Gastroesophageal sphincter (tissue), 4 donors: ENCODE results near the gene PHLPP1. TPM values are rescaled to one million over a fixed set of nuclear protein-coding genes. Genes with fewer than 3 reads are reported as not detected.

Source experiments
- ATAC-seq: fragments of 150-250 bp; one replicate; pipeline ENCODE4 v1.9.1; 2016; ENCODE audit warnings: mild to moderate bottlenecking, moderate library complexity
- H3K27ac ChIP-seq, 4 donors: fragments of 200-600 bp; sonication (generic) in 3 of 4; 1 replicate in 3 of 4; 2 replicates in 1 of 4; pipeline ENCODE4 v1.5.1; 2016 to 2019
- H3K27me3 ChIP-seq: fragments of 200-600 bp; sonication (generic); one replicate; pipeline ENCODE4 v1.5.1; 2019
- H3K36me3 ChIP-seq, 2 donors: fragments of 200-600 bp; sonication (generic); one replicate each; pipeline ENCODE4 v1.5.1; 2019; ENCODE audit warnings: control low read depth in 1 of 2
- H3K4me1 ChIP-seq, 3 donors: fragments of 200-600 bp; sonication (generic); 1 replicate in 2 of 3; 2 replicates in 1 of 3; pipeline ENCODE4 v1.5.1; 2016 to 2019; ENCODE audit warnings: control low read depth in 2 of 3
- H3K4me3 ChIP-seq, 2 donors: fragments of 200-600 bp; sonication (generic); one replicate each; pipeline ENCODE4 v1.5.1; 2019; ENCODE audit warnings: mild to moderate bottlenecking in 1 of 2, moderate library complexity in 1 of 2
- H3K9me3 ChIP-seq, 3 donors: fragments of 200-600 bp; sonication (generic); one replicate each; pipeline ENCODE4 v1.5.1; 2017 to 2019; ENCODE audit warnings: control low read depth in 2 of 3
- CTCF ChIP-seq, 4 experiments: fragments of 200-600 bp in 2 of 4; fragments of 450-650 bp in 2 of 4; sonication (generic) in 1 of 4; IDR thresholded peaks; one replicate each; pipeline ENCODE4 v1.5.1; 2017 to 2019; ENCODE audit warnings: antibody characterized with exemption in 4 of 4, mild to moderate bottlenecking in 2 of 4, moderate library complexity in 2 of 4
- EP300 ChIP-seq: sonication (generic); formaldehyde crosslinking; IDR thresholded peaks from one replicate; pipeline ENCODE4 v1.6.1; 2017; ENCODE audit warnings: antibody characterized with exemption, mild to moderate bottlenecking
- POLR2A ChIP-seq, 2 donors: fragments of 450-650 bp; IDR thresholded peaks; one replicate each; pipeline ENCODE4 v1.6.1; 2017; ENCODE audit warnings: antibody characterized with exemption in 2 of 2, mild to moderate bottlenecking in 2 of 2, moderate library complexity in 1 of 2
- POLR2AphosphoS5 ChIP-seq: sonication (generic); formaldehyde crosslinking; IDR thresholded peaks from one replicate; pipeline ENCODE4 v1.6.1; 2017; ENCODE audit warnings: antibody characterized with exemption
- WGBS, 2 donors: methylation state at CpG; one replicate each; pipeline ENCODE4 v1.1.5; 2018; ENCODE audit warnings: low coverage in 1 of 2; 5-methylcytosine and 5-hydroxymethylcytosine counted together
- total RNA-seq, 4 donors: library from RNA; depleted of rRNA; stranded (reverse); fragments of >200 nt; gene quantifications; one replicate each; pipeline ENCODE4 v1.1.0, GENCODE V29; 2016

Gene PHLPP1
- total RNA-seq, 4 donors from 2014 or later: 10.8 to 19.1 (median 16.3) TPM

DNA sequence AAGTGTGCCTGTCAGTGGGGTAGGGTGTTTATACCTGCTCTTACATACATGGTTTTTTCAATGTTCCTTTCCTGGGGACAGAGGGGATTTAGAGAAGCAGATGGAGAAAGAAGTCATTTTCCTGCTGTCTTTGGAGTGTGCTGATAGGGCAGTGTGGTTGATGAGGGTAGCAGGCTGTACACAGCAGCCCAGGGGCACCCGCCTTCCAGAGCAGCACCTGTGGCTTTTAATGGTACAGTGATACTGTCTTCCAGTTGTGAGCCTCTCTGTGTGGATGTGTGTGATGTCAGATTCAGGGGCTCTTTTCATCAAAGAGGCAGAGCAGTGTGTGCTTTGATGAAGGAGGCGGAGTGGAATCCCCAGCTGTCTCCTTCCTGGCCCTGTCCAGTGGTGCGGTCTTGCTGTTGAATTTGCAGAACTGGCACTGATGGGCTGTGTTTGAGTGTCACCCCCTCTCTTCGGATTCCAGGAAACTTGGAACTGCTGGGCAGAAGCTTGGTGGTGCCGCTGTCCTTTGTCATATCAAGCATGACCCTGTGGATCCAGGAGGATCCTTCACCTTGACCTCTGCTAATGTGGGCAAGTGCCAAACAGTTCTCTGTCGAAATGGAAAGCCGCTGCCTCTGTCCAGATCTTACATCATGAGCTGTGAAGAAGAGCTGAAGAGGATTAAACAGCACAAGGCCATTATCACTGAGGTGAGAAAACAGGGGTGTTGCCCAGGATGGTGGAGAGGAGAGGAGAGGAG lies 259.8 kb downstream of the PHLPP1 start:
- Histone ChIP-seq H3K27me3 (no peaks in the 10 kb centered on the region), H3K4me1 (no peaks in the 10 kb centered on the region), H3K9me3 (no peaks in the 10 kb centered on the region), H3K27ac (no peak overlapping the region), H3K36me3 (peaks cover 0 to 65% of the 10 kb centered on the region in 2 donors), H3K4me3 (no peak overlapping the region)
- no peak for ATAC-seq
- WGBS, 2 donors: 90 to 100% methylated on average over 2 of the region's 7 CpGs
- no peak for TF ChIP-seq POLR2AphosphoS5
- TF ChIP-seq EP300: no peak
- no peak for TF ChIP-seq CTCF (IDR thresholded peaks at IDR 0.05)
- TF ChIP-seq POLR2A (IDR thresholded peaks at IDR 0.05): no peak

- TF ChIP-seq POLR2A (IDR thresholded peaks at IDR 0.05): no peak
- TF ChIP-seq CTCF (IDR thresholded peaks at IDR 0.05): no peak
- TF ChIP-seq EP300: no peak
- TF ChIP-seq POLR2AphosphoS5: no peak
- Histone ChIP-seq H3K4me1 (no peaks in the 10 kb centered on the region), H3K36me3 (peaks cover 0 to 65% of the 10 kb centered on the region in 2 donors), H3K27ac (no peak overlapping the region), H3K4me3 (no peak overlapping the region), H3K9me3 (no peaks in the 10 kb centered on the region), H3K27me3 (no peaks in the 10 kb centered on the region)
- no peak for ATAC-seq
- WGBS, 2 donors: 92 to 100% methylated on average over 1 to 2 of the region's 2 CpGs
Observed at GRCh38 chr18:62975785-62976184, 260.4 kb downstream of the PHLPP1 start.

DNA sequence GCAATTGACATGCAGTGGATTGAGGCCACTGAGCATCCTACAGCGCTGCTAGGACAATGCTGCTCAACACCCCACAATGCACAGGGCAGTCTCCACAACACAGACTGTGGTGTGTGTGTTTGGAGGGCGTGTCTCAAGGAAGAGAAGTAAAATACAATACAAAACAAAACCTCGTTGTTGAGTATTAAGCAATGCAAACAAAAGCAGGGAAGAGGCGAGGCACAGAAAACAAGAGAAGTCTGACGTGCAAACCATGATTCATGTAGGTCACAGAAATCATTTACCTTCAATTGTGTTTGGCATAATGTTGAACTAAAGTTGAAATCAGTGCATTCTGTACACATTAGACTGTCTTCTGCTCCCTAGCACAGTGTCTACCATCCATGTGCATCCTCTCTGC lies 260.9 kb downstream of the PHLPP1 start:
- Histone ChIP-seq H3K4me3 (no peak overlapping the region), H3K27me3 (no peaks in the 10 kb centered on the region), H3K27ac (no peak overlapping the region), H3K9me3 (no peaks in the 10 kb centered on the region), H3K36me3 (peaks cover 0 to 66% of the 10 kb centered on the region in 2 donors), H3K4me1 (no peaks in the 10 kb centered on the region)
- ATAC-seq: no peak
- TF ChIP-seq POLR2A (IDR thresholded peaks at IDR 0.05): no peak
- TF ChIP-seq EP300: no peak
- no peak for TF ChIP-seq POLR2AphosphoS5
- TF ChIP-seq CTCF (IDR thresholded peaks at IDR 0.05): no peak
- WGBS, 2 donors: 83 to 86% methylated on average over 3 of the region's 5 CpGs

DNA sequence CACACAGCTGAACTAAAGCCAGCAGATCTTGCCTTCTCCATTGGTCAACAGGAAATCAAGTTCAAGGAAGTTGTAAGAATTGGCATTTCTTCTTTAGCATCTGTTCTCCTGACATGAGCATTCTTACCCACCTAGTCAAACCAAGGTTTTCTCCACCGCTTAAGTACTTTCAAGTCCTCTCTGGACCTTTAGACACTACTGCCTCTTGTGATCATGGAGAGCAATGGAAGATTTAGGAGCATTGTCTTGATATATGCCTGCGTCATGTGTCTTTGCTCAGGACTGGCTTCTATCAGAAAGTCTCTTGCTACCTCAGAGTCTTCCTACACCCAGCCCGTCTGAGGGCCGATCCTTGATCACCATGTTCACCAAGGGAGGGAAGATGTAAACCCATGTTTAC lies 262.2 kb downstream of the PHLPP1 start:
- Histone ChIP-seq H3K9me3 (no peaks in the 10 kb centered on the region), H3K27ac (no peak overlapping the region), H3K27me3 (no peaks in the 10 kb centered on the region), H3K4me1 (peaks cover 0 to 6% (median 3%) of the 10 kb centered on the region in 3 donors), H3K4me3 (no peak overlapping the region), H3K36me3 (peaks cover 0 to 64% of the 10 kb centered on the region in 2 donors)
- TF ChIP-seq EP300: no peak
- no peak for TF ChIP-seq CTCF (IDR thresholded peaks at IDR 0.05)
- ATAC-seq: no peak
- 78 to 86% methylated on average over 1 to 4 of the region's 4 CpGs for WGBS, 2 donors
